Neural crest cell (in vitro differentiated cells): ENCODE data around the gene MXD3. TPM values are rescaled to one million over a fixed set of nuclear protein-coding genes. Genes with fewer than 3 reads are reported as not detected.
"Not testable (repeated sequence)": the region's sequence is repeated elsewhere in the genome, so short reads cannot be mapped to it uniquely, and the experiment has no call there.

ENCODE experiments used
- DNase-seq: peaks from one replicate; pipeline ENCODE4 v3.0.0; 2021; ENCODE audit warnings: low read depth, mixed read lengths, low spot score
- H3K27ac Mint-ChIP-seq: one replicate; pipeline ENCODE4 v1.8.0; 2021; ENCODE audit warnings: mild to moderate bottlenecking, mixed read lengths; ENCODE audit not compliant: unreplicated experiment
- H3K27me3 Mint-ChIP-seq: 2 replicates; pipeline ENCODE4 v1.8.0; 2021; ENCODE audit warnings: low read depth, mild to moderate bottlenecking, mixed read lengths
- H3K36me3 Mint-ChIP-seq: 2 replicates; pipeline ENCODE4 v1.8.0; 2021; ENCODE audit warnings: low read depth, mild to moderate bottlenecking, mixed read lengths
- H3K4me1 Mint-ChIP-seq: 2 replicates; pipeline ENCODE4 v1.8.0; 2021; ENCODE audit warnings: mixed read lengths
- H3K4me3 Mint-ChIP-seq: one replicate; pipeline ENCODE4 v1.8.0; 2021; ENCODE audit warnings: mild to moderate bottlenecking, mixed read lengths
- H3K9me3 Mint-ChIP-seq: 2 replicates; pipeline ENCODE4 v1.8.0; 2021; ENCODE audit warnings: mixed read lengths
- long read RNA-seq: library from polyadenylated mRNA; unstranded; transcript quantifications from one replicate; pipeline ENCODE4 v2.0.0, GENCODE V29; 2020
- total RNA-seq: library from RNA; stranded (reverse); gene quantifications from 2 replicates; pipeline ENCODE4 v1.2.1, GENCODE V29; 2021
- TF ChIP-seq, protein P1 (sequence below): fragments of 200-600 bp; sonication (generic); conservative IDR thresholded peaks from 2 replicates; pipeline ENCODE4 v1.5.0; 2021; ENCODE audit warnings: antibody characterized with exemption, mild to moderate bottlenecking

The MXD3 gene
- total RNA-seq: 36.9 and 40.3 TPM in 2 replicates
- long read RNA-seq, partial matches to known transcripts: 0 of 7 reads
- long read RNA-seq, other reads (novel, unspliced or antisense): 4 of 7 reads

GRCh38 chr5:177311723-177312648 lies at the start of gene MXD3:
MXD3 (minus strand) TSS chr5:177311898; CDS start chr5:177311830, 68 bp downstream.
- H3K27me3 Mint-ChIP-seq: peaks cover 3% of the 10 kb centered on the region
- peaks cover 29% of the 10 kb centered on the region for H3K4me1 Mint-ChIP-seq
- H3K27ac Mint-ChIP-seq: peak within 1 kb of the TSS; percentile 96
- peak; percentile 96 for DNase-seq
- H3K36me3 Mint-ChIP-seq: peaks cover 4% of the 10 kb centered on the region
- peak within 1 kb of the TSS; percentile 89 for H3K4me3 Mint-ChIP-seq
- no peaks in the 10 kb centered on the region for H3K9me3 Mint-ChIP-seq
- TF ChIP-seq, protein P1, sequence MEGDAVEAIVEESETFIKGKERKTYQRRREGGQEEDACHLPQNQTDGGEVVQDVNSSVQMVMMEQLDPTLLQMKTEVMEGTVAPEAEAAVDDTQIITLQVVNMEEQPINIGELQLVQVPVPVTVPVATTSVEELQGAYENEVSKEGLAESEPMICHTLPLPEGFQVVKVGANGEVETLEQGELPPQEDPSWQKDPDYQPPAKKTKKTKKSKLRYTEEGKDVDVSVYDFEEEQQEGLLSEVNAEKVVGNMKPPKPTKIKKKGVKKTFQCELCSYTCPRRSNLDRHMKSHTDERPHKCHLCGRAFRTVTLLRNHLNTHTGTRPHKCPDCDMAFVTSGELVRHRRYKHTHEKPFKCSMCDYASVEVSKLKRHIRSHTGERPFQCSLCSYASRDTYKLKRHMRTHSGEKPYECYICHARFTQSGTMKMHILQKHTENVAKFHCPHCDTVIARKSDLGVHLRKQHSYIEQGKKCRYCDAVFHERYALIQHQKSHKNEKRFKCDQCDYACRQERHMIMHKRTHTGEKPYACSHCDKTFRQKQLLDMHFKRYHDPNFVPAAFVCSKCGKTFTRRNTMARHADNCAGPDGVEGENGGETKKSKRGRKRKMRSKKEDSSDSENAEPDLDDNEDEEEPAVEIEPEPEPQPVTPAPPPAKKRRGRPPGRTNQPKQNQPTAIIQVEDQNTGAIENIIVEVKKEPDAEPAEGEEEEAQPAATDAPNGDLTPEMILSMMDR: no peak

- not testable (repeated sequence) for DNase-seq, H3K27ac Mint-ChIP-seq, H3K36me3 Mint-ChIP-seq, H3K4me3 Mint-ChIP-seq, H3K9me3 Mint-ChIP-seq, H3K4me1 Mint-ChIP-seq
- peaks cover 27% of the 10 kb centered on the region for H3K27me3 Mint-ChIP-seq
Measured at GRCh38 chr5:177360740-177361139, 49.0 kb upstream of the MXD3 start.

DNA sequence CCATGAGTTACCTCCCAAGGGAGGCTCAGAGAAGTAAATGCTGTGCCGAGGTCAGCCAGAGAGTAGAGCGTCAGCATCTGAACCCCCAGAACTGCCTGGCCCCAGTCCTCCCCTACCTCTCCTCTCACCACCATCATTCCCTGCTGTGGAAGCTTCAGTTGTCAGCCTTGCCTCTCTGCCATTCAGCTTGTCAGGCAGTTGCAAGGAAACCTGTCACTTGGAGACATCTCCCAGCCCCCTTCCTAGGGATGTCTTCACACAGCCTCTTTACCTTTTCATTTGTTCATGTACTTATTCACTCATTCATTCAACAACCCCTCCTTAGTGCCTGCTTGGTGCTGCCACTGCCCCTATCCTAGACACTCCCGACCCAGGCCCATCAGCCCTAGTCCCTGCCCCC lies 48.2 kb upstream of the MXD3 start:
- Mint-ChIP-seq H3K36me3 (no peaks in the 10 kb centered on the region), H3K27me3 (peaks cover 34% of the 10 kb centered on the region), H3K4me3 (peak overlapping the region; percentile 2), H3K4me1 (peaks cover 5% of the 10 kb centered on the region), H3K9me3 (no peaks in the 10 kb centered on the region), H3K27ac (peak overlapping the region; percentile 36)
- TF ChIP-seq, protein P1: no peak
- no peak for DNase-seq

- H3K27ac Mint-ChIP-seq: no peak overlapping the region
- TF ChIP-seq, protein P1: no peak
- no peaks in the 10 kb centered on the region for H3K36me3 Mint-ChIP-seq
- H3K27me3 Mint-ChIP-seq: peaks cover 37% of the 10 kb centered on the region
- H3K4me1 Mint-ChIP-seq: peaks cover 5% of the 10 kb centered on the region
- DNase-seq: no peak
- no peaks in the 10 kb centered on the region for H3K9me3 Mint-ChIP-seq
- peak overlapping the region; percentile 2 for H3K4me3 Mint-ChIP-seq
Measured at GRCh38 chr5:177359451-177359851, 47.8 kb upstream of the MXD3 start.

DNA sequence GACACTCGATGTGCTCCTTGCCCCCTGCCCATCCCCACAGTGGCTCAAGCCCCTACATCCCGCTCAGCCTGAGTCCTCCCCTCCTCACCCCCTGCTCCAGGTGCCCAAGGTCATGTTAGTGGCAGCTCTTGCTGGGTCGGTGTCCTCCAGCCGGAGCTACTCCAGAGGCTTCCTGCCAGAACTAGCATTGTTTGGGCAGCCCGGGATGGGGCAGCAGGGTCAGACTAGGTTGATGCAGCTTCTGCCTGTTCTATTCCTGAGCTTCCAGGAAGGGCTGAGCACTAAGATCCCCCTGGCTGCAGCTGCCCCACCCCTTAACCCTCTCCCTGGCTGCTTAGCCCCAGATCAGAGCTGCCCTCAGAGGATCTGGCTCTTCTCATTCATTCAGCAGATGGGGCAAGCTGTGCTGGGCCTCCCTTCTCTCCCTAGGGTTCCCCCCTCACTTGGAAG lies 46.7 kb upstream of the MXD3 start:
- Mint-ChIP-seq H3K9me3 (no peaks in the 10 kb centered on the region), H3K27ac (no peak overlapping the region), H3K27me3 (peaks cover 40% of the 10 kb centered on the region), H3K4me3 (no peak overlapping the region), H3K36me3 (no peaks in the 10 kb centered on the region), H3K4me1 (peaks cover 5% of the 10 kb centered on the region)
- TF ChIP-seq, protein P1: no peak
- no peak for DNase-seq
